ENCODE data around the gene HOXB8. TPM values are rescaled to one million over a fixed set of nuclear protein-coding genes. Genes with fewer than 3 reads are reported as not detected.

Gene HOXB8
- total and polyA plus RNA-seq, 2 donors (not counting 3 experiments of a cell fraction or from before 2014, with no cell fraction given) = 1.7 to 2.4 TPM

DNA sequence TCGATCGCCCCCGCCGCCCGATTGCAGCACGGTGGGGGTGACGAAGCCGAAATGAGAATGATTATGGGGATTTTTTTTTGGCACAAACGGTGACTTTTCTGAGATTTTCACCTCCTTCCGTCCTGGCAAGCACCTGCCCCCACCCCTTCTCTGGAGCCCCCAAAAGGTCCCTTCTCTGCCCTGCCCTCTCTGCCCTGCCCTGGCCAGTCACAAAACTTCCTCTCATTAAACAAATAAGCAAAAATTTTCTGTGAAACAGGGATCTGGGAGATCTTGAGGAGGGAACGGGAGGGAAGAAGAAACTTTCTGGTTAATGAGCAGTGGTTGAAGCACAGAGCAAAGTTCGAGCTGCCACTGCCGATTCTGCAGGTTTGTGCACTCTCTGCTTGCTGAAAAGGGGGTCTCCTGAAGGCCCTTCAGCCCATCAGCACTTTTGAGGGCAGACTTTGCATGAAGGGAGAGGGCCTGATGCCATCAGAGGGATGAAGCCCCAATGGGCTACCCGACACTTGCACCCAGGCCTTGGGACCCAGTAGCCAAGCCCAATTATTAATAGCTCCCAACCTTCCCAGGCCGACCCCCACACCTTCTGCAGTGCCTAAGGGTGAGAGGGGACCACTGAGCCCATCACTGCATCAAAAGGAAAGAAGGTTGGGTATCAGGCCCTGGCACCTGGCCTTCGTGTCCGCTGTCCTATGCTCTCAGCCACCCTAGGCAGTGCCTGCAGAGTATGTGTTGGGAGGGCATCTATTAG is 1.0 kb upstream of the HOXB8 start:
- CTCF ChIA-PET = interaction anchor here (0.8 to 4.9 kb wide), 5 partner anchors 9 to 356 kb away, joined by 3 to 26 read pairs (median 3); no protein-coding TSS in a partner anchor

More for the DNA sequence above, 1.0 kb upstream of the HOXB8 start:
- no peaks in the 10 kb centered on the region for H3K9me3 ChIP-seq (replicated peaks; ENCODE audit: control insufficient read depth, insufficient read depth, low read length)
- H2AFZ ChIP-seq (ENCODE audit: low read depth, low read length) = no peak overlapping the region
- intact Hi-C loops (cut with micrococcal nuclease) (loop anchor here (5.0 kb wide), 2 partner anchors 464 to 479 kb away; no protein-coding TSS in a partner anchor), dilution Hi-C loops (cut with MboI; ENCODE audit: extremely low pct_ligation_motif_present, low sequenced_read_pairs) (no loop called here)
- H3K4me1 ChIP-seq (ENCODE audit: control insufficient read depth, extremely low read depth, insufficient read depth, low read length) = peaks cover 37% of the 10 kb centered on the region
- H3K27me3 ChIP-seq (ENCODE audit: control insufficient read depth in 2 of 2, insufficient read depth in 2 of 2, low read length in 2 of 2) = peaks cover 43 to 57% of the 10 kb centered on the region in 2 experiments
- H4K20me1 ChIP-seq (replicated peaks; ENCODE audit: control insufficient read depth, extremely low read depth, insufficient read depth, low read length) = no peaks in the 10 kb centered on the region
- BruUV-seq (replicated peaks) = no TSS peak
- H3K36me3 ChIP-seq (ENCODE audit: control insufficient read depth in 2 of 2, extremely low read depth in 1 of 2, insufficient read depth in 2 of 2, low read length in 2 of 2) = no peaks in the 10 kb centered on the region
- H3K4me2 ChIP-seq (ENCODE audit: insufficient read depth, low read length) = no peak overlapping the region
- TF ChIP-seq POLR2A (IDR thresholded peaks at IDR 0.05; ENCODE audit: low read depth, low read length) (no peak), EZH2 (IDR thresholded peaks at IDR 0.05; ENCODE audit: borderline replicate concordance, low read depth, low read length, severe bottlenecking) (no peak), JUN (IDR thresholded peaks at IDR 0.05; ENCODE audit: borderline replicate concordance, insufficient read depth, insufficient read length, low read depth) (no peak), POLR2AphosphoS5 (IDR thresholded peaks at IDR 0.05; ENCODE audit: insufficient read depth, low read depth, low read length) (no peak), FOS (IDR thresholded peaks at IDR 0.05; ENCODE audit: borderline replicate concordance, insufficient read depth, low read length) (no peak), MYC (IDR thresholded peaks at IDR 0.05; ENCODE audit: low read depth, low read length) (no peak)
- TF ChIP-seq, protein P1, sequence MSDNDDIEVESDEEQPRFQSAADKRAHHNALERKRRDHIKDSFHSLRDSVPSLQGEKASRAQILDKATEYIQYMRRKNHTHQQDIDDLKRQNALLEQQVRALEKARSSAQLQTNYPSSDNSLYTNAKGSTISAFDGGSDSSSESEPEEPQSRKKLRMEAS (IDR thresholded peaks at IDR 0.05; ENCODE audit: insufficient read depth, insufficient read length) = no peak
- TF ChIP-seq, protein P2, sequence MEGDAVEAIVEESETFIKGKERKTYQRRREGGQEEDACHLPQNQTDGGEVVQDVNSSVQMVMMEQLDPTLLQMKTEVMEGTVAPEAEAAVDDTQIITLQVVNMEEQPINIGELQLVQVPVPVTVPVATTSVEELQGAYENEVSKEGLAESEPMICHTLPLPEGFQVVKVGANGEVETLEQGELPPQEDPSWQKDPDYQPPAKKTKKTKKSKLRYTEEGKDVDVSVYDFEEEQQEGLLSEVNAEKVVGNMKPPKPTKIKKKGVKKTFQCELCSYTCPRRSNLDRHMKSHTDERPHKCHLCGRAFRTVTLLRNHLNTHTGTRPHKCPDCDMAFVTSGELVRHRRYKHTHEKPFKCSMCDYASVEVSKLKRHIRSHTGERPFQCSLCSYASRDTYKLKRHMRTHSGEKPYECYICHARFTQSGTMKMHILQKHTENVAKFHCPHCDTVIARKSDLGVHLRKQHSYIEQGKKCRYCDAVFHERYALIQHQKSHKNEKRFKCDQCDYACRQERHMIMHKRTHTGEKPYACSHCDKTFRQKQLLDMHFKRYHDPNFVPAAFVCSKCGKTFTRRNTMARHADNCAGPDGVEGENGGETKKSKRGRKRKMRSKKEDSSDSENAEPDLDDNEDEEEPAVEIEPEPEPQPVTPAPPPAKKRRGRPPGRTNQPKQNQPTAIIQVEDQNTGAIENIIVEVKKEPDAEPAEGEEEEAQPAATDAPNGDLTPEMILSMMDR (IDR thresholded peaks at IDR 0.05; ENCODE audit: extremely low read depth in 1 of 2, insufficient read depth in 1 of 2, low read depth in 1 of 2, low read length in 2 of 2) = no peak
- DNase-seq (ENCODE audit: low read depth, low spot score) (no peak), FAIRE-seq (no peak)
- no peak overlapping the region for H3K27ac ChIP-seq (ENCODE audit: insufficient read depth, low read depth, low read length)
- H3K9ac ChIP-seq (replicated peaks; ENCODE audit: extremely low read depth, insufficient read depth, low read length) = no peak overlapping the region
- H3K79me2 ChIP-seq (ENCODE audit: control insufficient read depth, insufficient read depth, low read length) = peaks cover 7% of the 10 kb centered on the region
- POLR2A ChIA-PET = no interaction called here
- H3K9me1 ChIP-seq (replicated peaks; ENCODE audit: control insufficient read depth, extremely low read depth, insufficient read depth, low read length) = no peaks in the 10 kb centered on the region
- H3K4me3 ChIP-seq (replicated peaks in 1 of 3; ENCODE audit: insufficient read depth in 1 of 3, low read depth in 1 of 3, low read length in 3 of 3) = no peak overlapping the region
